Mesodermal cell (in vitro differentiated cells): Measurements from ENCODE around the gene PVALEF.
"Not testable (repeated sequence)": the region's sequence is repeated elsewhere in the genome, so short reads cannot be mapped to it uniquely, and the experiment has no call there.

ENCODE experiments used
- H3K27ac ChIP-seq: 2 replicates; pipeline ENCODE4 v1.7.0; 2013; ENCODE audit warnings: mild to moderate bottlenecking, low read depth, low read length, moderate library complexity; ENCODE audit not compliant: severe bottlenecking
- H3K36me3 ChIP-seq: 2 replicates; pipeline ENCODE4 v1.7.1; 2013; ENCODE audit warnings: mild to moderate bottlenecking, low read length, moderate library complexity; ENCODE audit not compliant: control insufficient read depth, insufficient read depth
- H3K4me1 ChIP-seq: one replicate; pipeline ENCODE4 v1.7.1; 2013; ENCODE audit warnings: mild to moderate bottlenecking, low read length; ENCODE audit not compliant: insufficient read depth, control insufficient read depth, poor library complexity, severe bottlenecking
- H3K4me3 ChIP-seq: 2 replicates; pipeline ENCODE4 v1.7.0; 2013; ENCODE audit warnings: low read length, control low read depth, mild to moderate bottlenecking; ENCODE audit not compliant: insufficient read depth, poor library complexity, severe bottlenecking; ENCODE audit errors: extremely low read depth
- H3K9me3 ChIP-seq: 2 replicates; pipeline ENCODE4 v1.7.1; 2013; ENCODE audit warnings: mild to moderate bottlenecking, low read length, moderate library complexity; ENCODE audit not compliant: control insufficient read depth
- WGBS, 2 experiments: methylation state at CpG; one replicate each; pipeline ENCODE4 v1.1.5; 2013; ENCODE audit warnings: missing lambda C conversion rate in 2 of 2; ENCODE audit not compliant: insufficient coverage in 2 of 2; 5-methylcytosine and 5-hydroxymethylcytosine counted together

PVALEF gene

GRCh38 chr17:81147701-81148100, 17.6 kb upstream of the PVALEF start:
- Histone ChIP-seq H3K4me1 (no peaks in the 10 kb centered on the region), H3K4me3 (no peak overlapping the region), H3K27ac (no peak overlapping the region), H3K36me3 (no peaks in the 10 kb centered on the region), H3K9me3 (no peaks in the 10 kb centered on the region)
- WGBS, 2 experiments = 92 to 96% methylated on average over 6 to 7 of the region's 10 CpGs

DNA sequence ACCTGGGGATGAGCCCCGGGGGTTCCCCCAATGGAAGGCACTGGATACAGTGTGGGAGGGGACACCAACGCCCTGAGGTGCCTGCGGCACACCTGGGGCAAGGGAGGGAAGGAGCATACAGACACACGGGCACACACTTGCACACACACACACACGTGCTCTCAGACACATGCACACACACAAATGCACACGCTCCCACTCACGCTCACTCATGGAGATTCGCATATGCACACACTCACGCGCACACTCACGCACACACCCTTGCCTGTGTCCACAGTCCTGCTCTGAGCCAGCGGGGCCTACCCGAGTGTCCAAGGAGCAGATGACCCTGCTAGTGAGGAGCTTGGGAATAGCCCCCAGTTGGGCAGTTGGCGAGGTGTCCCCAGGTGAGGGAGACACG, 16.7 kb upstream of the PVALEF start:
- H3K4me3 ChIP-seq = no peak overlapping the region
- H3K27ac ChIP-seq = no peak overlapping the region
- H3K36me3 ChIP-seq = no peaks in the 10 kb centered on the region
- H3K9me3 ChIP-seq = no peaks in the 10 kb centered on the region
- H3K4me1 ChIP-seq = no peaks in the 10 kb centered on the region
- 91 to 96% methylated on average over 13 to 14 of the region's 15 CpGs for WGBS, 2 experiments

DNA sequence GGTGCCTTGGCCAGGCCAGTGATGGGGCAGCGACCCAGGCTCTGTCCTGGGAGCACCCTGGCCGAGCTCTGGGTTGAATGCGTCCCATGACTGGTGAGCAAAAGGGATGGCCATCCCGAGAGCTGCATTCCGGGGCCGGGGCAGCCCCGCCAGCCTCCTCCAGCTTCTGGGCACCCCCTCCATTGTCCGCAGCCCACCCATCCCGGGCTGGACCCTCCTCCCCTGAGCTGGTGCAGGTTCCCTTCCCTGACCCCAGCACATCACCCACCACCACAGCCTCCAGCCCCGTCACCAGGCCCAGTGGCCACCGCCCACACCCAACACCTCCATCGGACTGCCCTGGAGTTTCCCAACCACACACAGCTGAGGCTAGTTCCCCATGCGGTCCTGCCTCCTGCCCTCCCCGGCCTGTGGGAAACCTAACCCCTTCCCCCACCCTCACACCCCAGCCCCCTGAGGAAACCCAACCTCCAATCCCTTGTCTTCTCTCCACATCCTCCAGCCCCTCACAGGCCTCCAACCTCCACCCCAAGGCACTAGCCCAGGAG, 16.2 kb upstream of the PVALEF start:
- Histone ChIP-seq H3K9me3 (no peaks in the 10 kb centered on the region), H3K4me3 (no peak overlapping the region), H3K27ac (no peak overlapping the region), H3K4me1 (no peaks in the 10 kb centered on the region), H3K36me3 (no peaks in the 10 kb centered on the region)
- WGBS, 2 experiments = 86 to 90% methylated on average over 12 to 14 of the region's 14 CpGs

- Histone ChIP-seq H3K4me3 (no peak overlapping the region), H3K27ac (no peak overlapping the region), H3K4me1 (no peaks in the 10 kb centered on the region), H3K9me3 (no peaks in the 10 kb centered on the region), H3K36me3 (no peaks in the 10 kb centered on the region)
- 88 to 93% methylated on average over 11 to 12 of the region's 14 CpGs for WGBS, 2 experiments
Observed at GRCh38 chr17:81150377-81151077, 14.8 kb upstream of the PVALEF start.

- Histone ChIP-seq H3K4me3 (no peak overlapping the region), H3K36me3 (no peaks in the 10 kb centered on the region), H3K27ac (no peak overlapping the region), H3K9me3 (no peaks in the 10 kb centered on the region), H3K4me1 (no peaks in the 10 kb centered on the region)
- WGBS, 2 experiments = 89% methylated on average over 9 to 11 of the region's 13 CpGs
Observed at GRCh38 chr17:81151278-81151677, 14.0 kb upstream of the PVALEF start.

DNA sequence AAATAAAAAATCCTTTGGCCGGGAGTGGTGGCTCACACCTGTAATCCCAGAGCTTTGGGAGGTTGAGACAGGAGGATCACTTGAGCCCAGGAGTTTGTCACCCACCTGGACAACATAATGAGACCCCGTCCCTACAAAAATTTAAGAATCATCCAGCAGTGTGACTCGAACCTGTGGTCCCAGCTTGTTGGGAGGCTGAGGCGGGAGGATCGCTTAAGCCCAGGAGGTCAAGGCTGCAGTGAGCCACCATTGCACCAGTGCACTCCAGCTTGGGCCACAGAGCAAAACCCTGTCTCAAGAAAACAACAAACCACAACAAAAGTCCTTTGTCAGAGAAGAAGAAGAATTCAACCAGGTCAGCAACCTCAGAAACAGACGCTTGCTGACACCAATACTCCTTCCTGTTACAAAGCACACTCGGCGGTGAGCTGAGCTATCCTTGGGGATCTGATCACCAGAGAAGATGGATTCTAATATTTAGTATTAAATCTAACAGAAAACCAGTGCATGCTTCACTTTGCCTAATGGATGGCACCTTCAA, 12.9 kb upstream of the PVALEF start:
- H3K4me3 ChIP-seq = no peak overlapping the region
- H3K36me3 ChIP-seq = no peaks in the 10 kb centered on the region
- no peaks in the 10 kb centered on the region for H3K4me1 ChIP-seq
- no peaks in the 10 kb centered on the region for H3K9me3 ChIP-seq
- 50 to 80% methylated on average over 2 of the region's 8 CpGs for WGBS, 2 experiments
- H3K27ac ChIP-seq = no peak overlapping the region

DNA sequence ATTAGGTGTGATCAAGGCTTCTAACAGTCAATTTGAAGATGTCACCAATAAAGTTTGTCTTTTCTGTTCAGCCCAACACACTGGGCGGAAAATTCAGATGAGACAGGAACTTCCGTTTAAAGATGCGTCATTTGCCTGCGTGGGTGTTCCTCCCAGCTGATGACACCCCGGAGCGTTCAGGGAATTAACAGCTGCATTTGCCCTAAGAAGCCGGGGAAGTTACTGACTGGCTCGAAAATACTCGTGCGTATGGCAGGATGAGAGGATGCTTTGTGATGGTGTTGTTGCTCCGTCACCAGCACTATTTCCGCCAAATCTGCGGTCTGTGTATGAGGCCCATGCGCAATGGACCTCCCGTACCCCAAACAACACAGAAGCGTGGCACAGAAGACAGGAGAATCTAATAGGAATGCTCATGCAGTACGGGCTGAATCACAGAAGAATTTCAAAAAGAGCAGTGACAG, 11.9 kb upstream of the PVALEF start:
- no peak overlapping the region for H3K27ac ChIP-seq
- no peak overlapping the region for H3K4me3 ChIP-seq
- WGBS, 2 experiments = 92 to 93% methylated on average over 16 to 17 of the region's 17 CpGs
- H3K36me3 ChIP-seq = no peaks in the 10 kb centered on the region
- no peaks in the 10 kb centered on the region for H3K9me3 ChIP-seq
- H3K4me1 ChIP-seq = no peaks in the 10 kb centered on the region

DNA sequence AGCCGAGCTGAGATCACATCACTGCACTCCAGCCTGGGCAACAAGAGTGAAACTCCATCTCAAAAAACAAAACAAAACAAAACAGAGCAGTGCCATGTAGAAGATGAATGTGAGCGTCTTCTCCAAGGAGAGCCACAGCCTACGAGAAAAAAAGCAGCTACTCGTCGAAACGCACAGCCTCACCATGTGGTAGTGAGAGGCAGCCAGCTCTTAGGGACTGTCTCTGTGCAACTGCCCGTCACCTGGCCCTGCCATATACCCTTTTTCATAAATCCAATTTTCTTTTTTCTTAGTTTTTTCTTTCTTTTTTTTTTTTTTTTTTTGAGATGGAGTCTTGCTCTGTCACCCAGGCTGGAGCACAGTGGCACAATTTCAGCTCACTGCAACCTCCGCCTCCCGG, 11.3 kb upstream of the PVALEF start:
- not testable (repeated sequence) for H3K9me3 ChIP-seq, H3K4me3 ChIP-seq, H3K27ac ChIP-seq, H3K4me1 ChIP-seq, H3K36me3 ChIP-seq
- 85 to 87% methylated on average over 7 to 8 of the region's 9 CpGs for WGBS, 2 experiments

DNA sequence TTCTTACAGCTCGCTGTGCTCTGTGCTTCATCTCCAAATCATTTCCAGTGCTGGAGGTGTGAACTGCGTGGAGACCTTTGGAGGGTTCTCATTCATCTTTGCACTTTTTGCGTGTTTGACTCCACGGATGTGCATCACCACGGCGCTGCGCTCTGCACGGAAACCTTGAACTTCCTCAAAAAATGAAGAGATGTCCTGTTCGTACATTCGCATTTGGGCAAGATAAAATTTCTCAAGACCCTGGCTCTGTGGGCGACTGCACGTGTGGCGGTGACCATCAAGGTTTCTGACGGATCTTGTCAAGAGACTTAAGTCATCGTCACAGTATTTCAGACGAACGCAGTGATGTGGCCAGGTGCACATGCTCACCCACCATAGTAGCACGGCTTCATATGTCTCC, 10.3 kb upstream of the PVALEF start:
- Histone ChIP-seq H3K9me3 (no peaks in the 10 kb centered on the region), H3K36me3 (no peaks in the 10 kb centered on the region), H3K4me3 (no peak overlapping the region), H3K4me1 (no peaks in the 10 kb centered on the region), H3K27ac (no peak overlapping the region)
- 92 to 96% methylated on average over 17 of the region's 18 CpGs for WGBS, 2 experiments

GRCh38 chr17:81156866-81157805, 8.2 kb upstream of the PVALEF start:
- Histone ChIP-seq H3K9me3 (no peaks in the 10 kb centered on the region), H3K4me3 (no peak overlapping the region), H3K4me1 (no peaks in the 10 kb centered on the region), H3K36me3 (no peaks in the 10 kb centered on the region), H3K27ac (no peak overlapping the region)
- 93 to 94% methylated on average over 35 of the region's 38 CpGs for WGBS, 2 experiments
